ENCODE results near the gene C19orf53. TPM values are rescaled to one million over a fixed set of nuclear protein-coding genes. Genes with fewer than 3 reads are reported as not detected.

Gene C19orf53
- total RNA-seq, 4 donors from 2014 or later: 114 to 129 (median 120) TPM

DNA sequence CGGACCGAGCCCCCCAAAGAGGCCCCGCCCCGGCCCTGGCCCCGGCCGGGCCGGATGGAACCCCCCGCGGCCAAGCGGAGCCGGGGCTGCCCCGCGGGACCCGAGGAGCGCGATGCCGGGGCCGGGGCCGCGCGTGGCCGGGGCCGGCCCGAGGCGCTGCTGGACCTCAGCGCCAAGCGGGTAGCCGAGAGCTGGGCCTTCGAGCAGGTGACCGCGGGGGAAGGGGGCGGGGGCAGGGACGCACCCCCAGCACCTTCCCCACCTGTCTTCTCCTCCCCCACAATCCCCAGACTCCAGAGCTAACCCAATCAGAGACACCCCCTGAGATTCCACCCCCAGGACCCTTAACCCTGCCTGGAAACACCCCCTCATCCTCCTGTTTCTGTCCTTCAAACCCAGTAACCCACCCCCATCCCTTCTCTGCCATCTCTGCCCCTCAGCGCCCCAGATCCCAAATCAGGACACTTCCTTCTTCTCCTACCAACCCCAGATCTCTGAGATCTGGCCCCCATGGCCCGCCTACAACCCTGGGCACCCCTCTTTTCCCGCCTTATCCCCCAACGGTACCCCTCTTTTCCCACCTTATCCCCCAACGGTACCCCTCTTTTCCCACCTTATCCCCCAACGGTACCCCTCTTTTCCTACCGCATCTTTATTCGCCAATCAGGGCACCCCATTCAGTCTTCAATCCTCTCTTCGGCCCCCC lies 21.5 kb downstream of the C19orf53 start:
- intact Hi-C loops (cut with DNase I): loop anchor here (5.0 kb wide), 1 partner anchor 42 kb away; no protein-coding TSS in a partner anchor
- Histone ChIP-seq H3K36me3 (peaks cover 0 to 10% (median 0%) of the 10 kb centered on the region in 3 donors), H3K9me3 (no peaks in the 10 kb centered on the region), H3K27ac (peak overlapping the region; percentile 95 to 100 (median 99)), H3K4me3 (peak overlapping the region; percentile 79 to 91 (median 88)), H3K4me1 (peaks cover 18 to 48% (median 25%) of the 10 kb centered on the region in 3 donors), H3K27me3 (no peaks in the 10 kb centered on the region)
- 4 to 9% methylated on average over 11 to 18 of the region's 42 CpGs for WGBS, 2 donors
- TF ChIP-seq, protein P1, sequence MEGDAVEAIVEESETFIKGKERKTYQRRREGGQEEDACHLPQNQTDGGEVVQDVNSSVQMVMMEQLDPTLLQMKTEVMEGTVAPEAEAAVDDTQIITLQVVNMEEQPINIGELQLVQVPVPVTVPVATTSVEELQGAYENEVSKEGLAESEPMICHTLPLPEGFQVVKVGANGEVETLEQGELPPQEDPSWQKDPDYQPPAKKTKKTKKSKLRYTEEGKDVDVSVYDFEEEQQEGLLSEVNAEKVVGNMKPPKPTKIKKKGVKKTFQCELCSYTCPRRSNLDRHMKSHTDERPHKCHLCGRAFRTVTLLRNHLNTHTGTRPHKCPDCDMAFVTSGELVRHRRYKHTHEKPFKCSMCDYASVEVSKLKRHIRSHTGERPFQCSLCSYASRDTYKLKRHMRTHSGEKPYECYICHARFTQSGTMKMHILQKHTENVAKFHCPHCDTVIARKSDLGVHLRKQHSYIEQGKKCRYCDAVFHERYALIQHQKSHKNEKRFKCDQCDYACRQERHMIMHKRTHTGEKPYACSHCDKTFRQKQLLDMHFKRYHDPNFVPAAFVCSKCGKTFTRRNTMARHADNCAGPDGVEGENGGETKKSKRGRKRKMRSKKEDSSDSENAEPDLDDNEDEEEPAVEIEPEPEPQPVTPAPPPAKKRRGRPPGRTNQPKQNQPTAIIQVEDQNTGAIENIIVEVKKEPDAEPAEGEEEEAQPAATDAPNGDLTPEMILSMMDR (IDR thresholded peaks at IDR 0.05): no peak
- no peak for TF ChIP-seq POLR2A (IDR thresholded peaks at IDR 0.05)
- no peak for DNase-seq

- H3K27ac ChIP-seq: peak overlapping the region; percentile 95 to 100 (median 99)
- H3K9me3 ChIP-seq: no peaks in the 10 kb centered on the region
- TF ChIP-seq POLR2A (IDR thresholded peaks at IDR 0.05): peak in 1 of 4 donors; percentile 15
- TF ChIP-seq, protein P1 (IDR thresholded peaks at IDR 0.05): peak in 1 of 6 experiments; percentile 2
- WGBS, 2 donors: 2 to 9% methylated on average over 8 to 11 of the region's 12 CpGs
- H3K27me3 ChIP-seq: no peaks in the 10 kb centered on the region
- peak overlapping the region; percentile 79 to 91 (median 88) for H3K4me3 ChIP-seq
- intact Hi-C loops (cut with DNase I): loop anchor here (5.0 kb wide), 1 partner anchor 41 kb away; no protein-coding TSS in a partner anchor
- peaks cover 0 to 17% (median 0%) of the 10 kb centered on the region in 3 donors for H3K36me3 ChIP-seq
- no peak for DNase-seq
- H3K4me1 ChIP-seq: peaks cover 18 to 48% (median 25%) of the 10 kb centered on the region in 3 donors
Measured at GRCh38 chr19:13796301-13797057, 22.2 kb downstream of the C19orf53 start.

GRCh38 chr19:13797058-13797440 lies 22.8 kb downstream of the C19orf53 start:
- H3K27me3 ChIP-seq: no peaks in the 10 kb centered on the region
- TF ChIP-seq POLR2A (IDR thresholded peaks at IDR 0.05): no peak
- TF ChIP-seq, protein P1 (IDR thresholded peaks at IDR 0.05): no peak
- peak overlapping the region; percentile 95 to 100 (median 99) for H3K27ac ChIP-seq
- WGBS, 2 donors: 77% methylated on average over 2 of the region's 4 CpGs; no CpG with 5 or more reads in 1 of the 2 donors
- intact Hi-C loops (cut with DNase I): loop anchor here (5.0 kb wide), 1 partner anchor 40 kb away; no protein-coding TSS in a partner anchor
- peaks cover 0 to 19% (median 0%) of the 10 kb centered on the region in 3 donors for H3K36me3 ChIP-seq
- H3K4me3 ChIP-seq: peak overlapping the region; percentile 79 to 91 (median 88)
- no peak for DNase-seq
- peaks cover 18 to 48% (median 25%) of the 10 kb centered on the region in 3 donors for H3K4me1 ChIP-seq
- no peaks in the 10 kb centered on the region for H3K9me3 ChIP-seq

DNA sequence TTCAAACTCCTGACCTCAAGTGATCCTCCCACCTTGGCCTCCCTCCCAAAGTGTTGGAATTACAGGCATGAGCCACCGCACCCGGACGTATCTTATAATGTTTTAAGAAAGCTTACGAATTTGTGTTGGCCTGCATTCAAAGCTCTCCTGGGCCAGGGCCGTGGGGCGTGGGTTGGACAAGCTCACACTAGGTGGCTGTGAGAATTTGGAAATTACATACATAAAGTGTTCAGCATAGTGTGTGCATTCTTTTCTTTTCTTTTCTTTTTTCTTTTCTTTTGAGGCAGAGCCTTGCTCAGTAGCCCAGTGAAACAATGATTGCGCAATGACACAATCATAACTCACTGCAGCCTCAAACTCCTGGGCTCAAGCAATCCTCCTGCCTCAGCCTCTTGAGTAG lies 23.6 kb downstream of the C19orf53 start:
- H3K4me3 ChIP-seq: peak overlapping the region in 2 of 4 donors; percentile 28 to 91
- intact Hi-C loops (cut with DNase I): loop anchor here (5.0 kb wide), 1 partner anchor 39 kb away; no protein-coding TSS in a partner anchor
- H3K4me1 ChIP-seq: peaks cover 18 to 57% (median 29%) of the 10 kb centered on the region in 3 donors
- no peak for TF ChIP-seq POLR2A (IDR thresholded peaks at IDR 0.05)
- TF ChIP-seq, protein P1 (IDR thresholded peaks at IDR 0.05): no peak
- WGBS, 2 donors: 23 to 42% methylated on average over 7 of the region's 7 CpGs
- H3K9me3 ChIP-seq: no peaks in the 10 kb centered on the region
- peaks cover 0 to 19% (median 0%) of the 10 kb centered on the region in 3 donors for H3K36me3 ChIP-seq
- H3K27me3 ChIP-seq: no peaks in the 10 kb centered on the region
- no peak for DNase-seq
- peak overlapping the region; percentile 95 to 100 (median 99) for H3K27ac ChIP-seq

All from esophagus squamous epithelium (tissue), 5 donors.